ENCODE results near the gene WFS1. TPM values are rescaled to one million over a fixed set of nuclear protein-coding genes. Genes with fewer than 3 reads are reported as not detected.

The WFS1 gene
- total RNA-seq, 1 donor from 2014 or later, result 104 TPM

GRCh38 chr4:6224735-6225134, 44.9 kb upstream of the WFS1 start:
- Histone ChIP-seq H3K27ac (replicated peaks) (no peak overlapping the region), H3K4me3 (no peak overlapping the region), H3K4me1 (peaks cover 9% of the 10 kb centered on the region), H3K27me3 (ENCODE audit: low read depth) (peaks cover 84% of the 10 kb centered on the region), H3K9me3 (replicated peaks) (peaks cover 6% of the 10 kb centered on the region), H3K36me3 (no peaks in the 10 kb centered on the region)
- TF ChIP-seq, protein P1, sequence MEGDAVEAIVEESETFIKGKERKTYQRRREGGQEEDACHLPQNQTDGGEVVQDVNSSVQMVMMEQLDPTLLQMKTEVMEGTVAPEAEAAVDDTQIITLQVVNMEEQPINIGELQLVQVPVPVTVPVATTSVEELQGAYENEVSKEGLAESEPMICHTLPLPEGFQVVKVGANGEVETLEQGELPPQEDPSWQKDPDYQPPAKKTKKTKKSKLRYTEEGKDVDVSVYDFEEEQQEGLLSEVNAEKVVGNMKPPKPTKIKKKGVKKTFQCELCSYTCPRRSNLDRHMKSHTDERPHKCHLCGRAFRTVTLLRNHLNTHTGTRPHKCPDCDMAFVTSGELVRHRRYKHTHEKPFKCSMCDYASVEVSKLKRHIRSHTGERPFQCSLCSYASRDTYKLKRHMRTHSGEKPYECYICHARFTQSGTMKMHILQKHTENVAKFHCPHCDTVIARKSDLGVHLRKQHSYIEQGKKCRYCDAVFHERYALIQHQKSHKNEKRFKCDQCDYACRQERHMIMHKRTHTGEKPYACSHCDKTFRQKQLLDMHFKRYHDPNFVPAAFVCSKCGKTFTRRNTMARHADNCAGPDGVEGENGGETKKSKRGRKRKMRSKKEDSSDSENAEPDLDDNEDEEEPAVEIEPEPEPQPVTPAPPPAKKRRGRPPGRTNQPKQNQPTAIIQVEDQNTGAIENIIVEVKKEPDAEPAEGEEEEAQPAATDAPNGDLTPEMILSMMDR (IDR thresholded peaks at IDR 0.05; ENCODE audit: borderline replicate concordance), result no peak
- intact Hi-C loops (cut with micrococcal nuclease), result no loop called here
- DNase-seq, result no peak

DNA sequence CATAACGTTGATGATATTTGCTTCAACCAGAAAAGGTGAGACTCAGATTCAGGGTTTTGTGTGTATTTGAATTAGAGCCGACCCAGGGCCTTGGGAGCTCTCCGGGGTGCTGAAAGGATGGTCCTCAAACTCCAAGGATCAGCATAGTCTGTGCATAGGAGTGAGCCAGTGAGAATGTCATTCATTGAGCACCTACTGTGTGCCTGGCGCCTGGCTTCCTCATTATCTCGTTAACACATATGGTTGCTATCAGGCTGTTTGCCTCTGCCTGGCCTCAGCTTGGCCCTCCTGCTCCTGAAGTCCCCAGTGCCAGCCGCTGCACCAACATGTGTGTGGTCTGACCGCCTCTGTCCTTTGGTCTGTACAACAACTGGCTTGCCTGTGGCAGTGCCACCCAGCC, 44.2 kb upstream of the WFS1 start:
- intact Hi-C loops (cut with micrococcal nuclease), result no loop called here
- DNase-seq, result no peak
- Histone ChIP-seq H3K27ac (replicated peaks) (no peak overlapping the region), H3K9me3 (replicated peaks) (peaks cover 6% of the 10 kb centered on the region), H3K36me3 (no peaks in the 10 kb centered on the region), H3K4me1 (peaks cover 9% of the 10 kb centered on the region), H3K4me3 (no peak overlapping the region), H3K27me3 (ENCODE audit: low read depth) (peaks cover 78% of the 10 kb centered on the region)
- TF ChIP-seq, protein P1 (IDR thresholded peaks at IDR 0.05; ENCODE audit: borderline replicate concordance), result no peak

- intact Hi-C loops (cut with micrococcal nuclease), result no loop called here
- no peak for DNase-seq
Observed at GRCh38 chr4:6226506-6226905, 43.1 kb upstream of the WFS1 start.

DNA sequence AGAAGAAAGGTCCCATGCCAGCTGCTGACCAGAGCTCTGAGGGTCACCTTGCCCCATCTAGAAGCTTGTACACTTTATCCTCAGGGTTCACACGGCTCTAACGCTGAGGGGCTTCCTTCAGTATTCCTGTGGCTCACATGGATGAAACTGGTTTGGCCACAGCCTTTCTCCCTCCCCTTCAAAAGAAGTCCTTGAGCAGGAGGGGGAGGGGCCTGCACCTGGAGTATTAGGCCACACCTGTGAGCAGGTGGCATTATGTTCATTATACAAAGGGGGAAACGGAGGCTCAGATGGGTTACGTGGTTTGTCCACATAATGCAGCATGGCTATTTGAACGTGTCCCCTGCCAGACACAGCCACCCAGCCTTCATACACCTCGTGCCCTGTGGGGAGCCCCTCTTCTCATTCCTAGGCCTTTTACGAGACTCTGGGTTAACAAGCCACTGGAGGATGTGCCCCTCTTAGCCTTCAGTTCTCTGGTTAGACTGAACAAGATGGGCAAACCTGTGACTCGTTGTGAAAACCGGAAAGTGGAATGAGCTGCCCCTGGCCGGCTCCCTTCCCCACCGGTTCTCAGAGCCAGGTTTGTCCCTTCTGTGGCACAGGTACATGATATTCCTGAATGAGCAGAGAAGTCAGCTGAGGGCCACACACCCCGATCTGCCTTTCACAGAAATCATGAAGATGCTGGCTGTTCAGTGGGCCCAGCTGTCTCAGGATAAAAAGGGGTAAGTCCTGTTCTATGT, 42.1 kb upstream of the WFS1 start:
- Histone ChIP-seq H3K4me1 (no peaks in the 10 kb centered on the region), H3K4me3 (no peak overlapping the region), H3K27ac (replicated peaks) (no peak overlapping the region), H3K36me3 (no peaks in the 10 kb centered on the region), H3K9me3 (replicated peaks) (peaks cover 1% of the 10 kb centered on the region), H3K27me3 (ENCODE audit: low read depth) (peaks cover 57% of the 10 kb centered on the region)
- DNase-seq, result no peak
- TF ChIP-seq, protein P1 (IDR thresholded peaks at IDR 0.05; ENCODE audit: borderline replicate concordance), result no peak
- intact Hi-C loops (cut with micrococcal nuclease), result no loop called here

More at GRCh38 chr4:6226506-6226905, 43.1 kb upstream of the WFS1 start:
- H3K4me1 ChIP-seq, result peaks cover 7% of the 10 kb centered on the region
- peaks cover 6% of the 10 kb centered on the region for H3K9me3 ChIP-seq (replicated peaks)
- H3K27me3 ChIP-seq (ENCODE audit: low read depth), result peaks cover 68% of the 10 kb centered on the region
- TF ChIP-seq, protein P1 (IDR thresholded peaks at IDR 0.05; ENCODE audit: borderline replicate concordance), result no peak
- H3K27ac ChIP-seq (replicated peaks), result no peak overlapping the region
- no peaks in the 10 kb centered on the region for H3K36me3 ChIP-seq
- no peak overlapping the region for H3K4me3 ChIP-seq

DNA sequence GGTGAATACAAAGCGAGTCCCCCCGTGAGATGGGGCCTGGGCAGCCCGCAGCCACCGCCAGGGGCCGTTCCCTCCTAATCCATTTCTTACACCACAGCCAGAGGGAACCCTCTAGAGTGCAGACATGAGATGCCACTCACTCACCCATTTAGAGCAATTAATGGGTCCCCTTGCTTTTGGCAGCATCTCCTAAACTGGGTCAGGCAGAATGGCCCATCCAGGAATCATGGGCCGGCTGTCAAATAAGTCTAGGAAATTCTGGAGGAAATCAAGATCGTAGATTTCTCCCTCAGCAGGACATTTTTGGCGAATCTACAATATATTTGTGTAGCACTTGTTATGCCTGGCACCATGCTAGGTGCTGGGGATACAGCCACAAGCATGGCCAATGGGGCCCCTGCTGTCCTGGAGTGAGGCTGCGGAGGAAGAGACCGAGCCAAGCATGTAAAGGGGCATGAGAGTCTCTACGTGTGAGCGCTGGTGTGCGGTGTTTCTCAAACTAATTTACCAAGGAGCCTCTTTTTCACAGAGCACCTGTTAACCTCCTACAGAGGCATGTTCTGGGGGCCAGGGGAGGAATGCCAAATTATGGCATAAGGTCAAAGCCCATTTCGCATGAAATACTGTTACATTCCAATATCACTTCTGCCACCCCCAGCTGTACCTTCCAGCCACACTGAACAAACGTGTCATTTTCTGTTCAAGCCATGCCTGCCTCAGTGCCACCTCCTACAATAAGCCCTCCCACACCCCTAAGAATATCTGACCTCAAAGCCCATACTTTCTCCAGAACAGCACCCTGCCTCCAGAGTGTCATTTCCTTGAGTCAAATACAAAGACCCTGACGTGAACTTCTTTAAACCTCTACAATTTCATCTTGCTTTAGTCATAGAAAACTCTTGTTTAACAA, 41.2 kb upstream of the WFS1 start:
- no peaks in the 10 kb centered on the region for H3K9me3 ChIP-seq (replicated peaks)
- peaks cover 57% of the 10 kb centered on the region for H3K27me3 ChIP-seq (ENCODE audit: low read depth)
- H3K4me1 ChIP-seq, result no peaks in the 10 kb centered on the region
- H3K27ac ChIP-seq (replicated peaks), result no peak overlapping the region
- H3K36me3 ChIP-seq, result no peaks in the 10 kb centered on the region
- H3K4me3 ChIP-seq, result no peak overlapping the region
- DNase-seq, result no peak
- TF ChIP-seq, protein P1 (IDR thresholded peaks at IDR 0.05; ENCODE audit: borderline replicate concordance), result no peak
- intact Hi-C loops (cut with micrococcal nuclease), result no loop called here
